NCI-H2171 (cell line): ENCODE measurements around the gene SNUPN.
"Not testable (repeated sequence)": the region's sequence is repeated elsewhere in the genome, so short reads cannot be mapped to it uniquely, and the experiment has no call there.

Experiments used
- DNase-seq: peaks from one replicate; lab custom pipeline; 2025; lab: John Stamatoyannopoulos, UW

SNUPN gene

GRCh38 chr15:75637245-75638009, 11.9 kb upstream of the SNUPN start:
- no peak for DNase-seq

GRCh38 chr15:75636026-75636425, 10.5 kb upstream of the SNUPN start:
- no peak for DNase-seq

- not testable (repeated sequence) for DNase-seq
Observed at GRCh38 chr15:75633922-75634321, 8.4 kb upstream of the SNUPN start.

GRCh38 chr15:75631935-75632334, 6.4 kb upstream of the SNUPN start:
- no peak for DNase-seq

- no peak for DNase-seq
Observed at GRCh38 chr15:75622505-75622904, 3.0 kb downstream of the SNUPN start.

- DNase-seq, result no peak
Observed at GRCh38 chr15:75620841-75621391, 4.6 kb downstream of the SNUPN start.

DNA sequence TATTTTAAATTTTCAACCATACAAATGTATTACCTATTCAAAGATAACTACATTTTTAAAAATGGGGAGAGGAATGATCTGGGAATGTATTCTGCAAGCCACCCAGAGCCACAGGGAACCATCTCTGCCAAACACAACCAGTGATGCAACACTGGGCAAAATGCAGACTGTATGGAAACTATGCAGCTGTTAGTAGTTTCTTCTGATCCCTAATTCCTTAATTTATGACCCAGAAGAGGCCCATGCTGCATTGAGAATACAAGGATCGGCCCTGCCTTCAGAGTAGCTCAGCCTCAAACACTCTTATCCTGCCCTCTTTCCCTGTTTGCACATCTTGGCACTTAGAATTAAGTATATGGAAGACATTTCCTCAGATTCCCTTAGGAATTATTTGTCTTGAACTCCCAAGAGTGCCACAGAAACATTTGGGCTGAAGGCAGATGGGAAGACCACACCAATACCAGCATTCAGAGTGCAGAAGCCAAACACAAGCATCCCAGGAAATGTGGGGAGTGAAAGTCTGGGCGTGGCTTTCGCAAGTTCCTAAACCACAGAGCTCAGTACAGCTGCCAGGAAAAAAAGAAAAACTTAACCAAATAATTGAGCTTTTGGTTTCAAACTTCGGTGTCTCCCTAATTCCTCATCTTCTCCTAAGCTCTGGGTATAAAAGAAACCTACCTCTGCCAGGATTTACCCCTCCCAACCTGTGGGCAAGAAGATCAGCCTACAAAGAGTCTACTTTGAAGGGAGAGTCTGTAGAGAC, 5.3 kb downstream of the SNUPN start:
- no peak for DNase-seq

- no peak for DNase-seq
Observed at GRCh38 chr15:75616766-75617165, 8.8 kb downstream of the SNUPN start.

DNA sequence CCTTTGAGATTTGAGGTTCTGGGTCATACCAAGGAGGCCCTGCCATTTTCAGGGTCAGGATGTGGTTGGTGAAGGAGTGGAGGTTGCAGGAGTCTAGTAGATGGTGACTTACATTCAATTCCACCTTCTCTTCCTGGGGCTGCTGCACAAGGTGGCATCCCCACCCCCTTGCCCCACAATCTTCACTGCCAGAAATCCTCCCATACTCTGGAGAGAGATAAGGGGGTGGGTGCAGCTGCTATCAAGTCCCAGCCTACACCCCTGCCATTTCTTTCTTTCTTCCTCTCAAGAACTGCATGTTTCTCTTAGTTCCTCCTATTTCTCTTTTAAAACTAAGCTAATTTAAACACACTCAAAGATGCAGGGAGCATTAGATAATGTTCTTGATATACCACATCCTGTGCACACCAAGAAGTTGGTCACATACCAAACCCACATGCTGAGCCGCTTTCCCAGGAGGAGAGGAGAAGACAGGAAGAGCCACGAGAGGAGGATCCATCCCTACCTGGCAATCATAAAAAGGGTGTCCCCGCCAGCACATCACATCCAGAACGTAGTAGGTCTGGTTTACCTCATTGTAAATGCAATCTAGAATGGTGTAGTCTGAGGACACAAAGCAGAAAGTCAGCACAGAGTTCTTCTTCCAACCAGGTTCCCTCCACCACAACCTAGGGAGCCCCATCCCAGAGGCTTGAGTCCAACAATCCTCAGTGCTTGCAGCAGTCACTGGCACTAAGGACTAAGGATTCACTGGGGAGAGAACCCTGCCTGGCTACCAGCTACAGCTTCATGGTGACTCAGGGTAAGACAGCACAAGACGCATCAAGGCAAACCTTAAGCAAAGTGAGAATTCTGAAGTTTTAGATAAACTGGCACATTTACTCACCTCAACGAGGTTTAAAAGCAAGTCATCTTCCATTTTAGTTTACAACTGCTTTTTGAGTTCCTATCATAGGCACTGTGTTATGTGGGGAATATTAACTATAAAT, 18.5 kb downstream of the SNUPN start:
- DNase-seq, result no peak

GRCh38 chr15:75606026-75606425, 19.5 kb downstream of the SNUPN start:
- no peak for DNase-seq

GRCh38 chr15:75599401-75599800, 26.1 kb downstream of the SNUPN start:
- no peak for DNase-seq

GRCh38 chr15:75598361-75598760, 27.2 kb downstream of the SNUPN start:
- DNase-seq, result no peak

GRCh38 chr15:75597667-75598341, 27.7 kb downstream of the SNUPN start:
- no peak for DNase-seq

DNA sequence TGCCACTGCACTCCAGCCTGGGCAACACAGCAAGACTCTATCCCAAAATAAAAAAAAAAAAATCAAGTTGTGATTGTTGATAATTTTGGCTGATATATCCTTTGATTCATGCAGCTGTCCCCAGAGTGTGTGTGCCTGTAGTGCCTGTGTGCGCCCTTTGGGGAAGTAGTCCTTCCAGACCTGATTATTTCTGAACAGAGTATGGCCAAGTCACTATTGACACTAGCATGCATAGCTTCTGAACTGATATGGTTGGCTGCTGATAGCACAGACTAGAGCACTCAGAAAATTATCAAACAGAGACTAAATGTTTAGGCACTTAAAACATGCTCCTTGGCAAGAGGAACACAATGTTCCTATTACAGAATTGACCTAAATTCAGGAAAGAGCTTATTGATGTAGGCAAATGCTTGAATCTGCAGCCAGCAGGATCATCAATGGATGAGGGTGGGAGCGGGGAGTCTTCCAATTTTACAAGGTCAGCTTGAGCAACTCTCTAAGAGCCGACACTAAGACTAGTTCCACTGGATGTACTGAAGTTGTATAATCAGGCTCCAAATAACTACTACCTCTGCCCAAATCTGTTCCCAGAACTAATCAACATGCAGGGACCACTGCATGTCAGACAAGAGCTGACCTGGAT, 28.7 kb downstream of the SNUPN start:
- DNase-seq, result no peak

GRCh38 chr15:75594276-75594675, 31.2 kb downstream of the SNUPN start:
- DNase-seq, result no peak

DNA sequence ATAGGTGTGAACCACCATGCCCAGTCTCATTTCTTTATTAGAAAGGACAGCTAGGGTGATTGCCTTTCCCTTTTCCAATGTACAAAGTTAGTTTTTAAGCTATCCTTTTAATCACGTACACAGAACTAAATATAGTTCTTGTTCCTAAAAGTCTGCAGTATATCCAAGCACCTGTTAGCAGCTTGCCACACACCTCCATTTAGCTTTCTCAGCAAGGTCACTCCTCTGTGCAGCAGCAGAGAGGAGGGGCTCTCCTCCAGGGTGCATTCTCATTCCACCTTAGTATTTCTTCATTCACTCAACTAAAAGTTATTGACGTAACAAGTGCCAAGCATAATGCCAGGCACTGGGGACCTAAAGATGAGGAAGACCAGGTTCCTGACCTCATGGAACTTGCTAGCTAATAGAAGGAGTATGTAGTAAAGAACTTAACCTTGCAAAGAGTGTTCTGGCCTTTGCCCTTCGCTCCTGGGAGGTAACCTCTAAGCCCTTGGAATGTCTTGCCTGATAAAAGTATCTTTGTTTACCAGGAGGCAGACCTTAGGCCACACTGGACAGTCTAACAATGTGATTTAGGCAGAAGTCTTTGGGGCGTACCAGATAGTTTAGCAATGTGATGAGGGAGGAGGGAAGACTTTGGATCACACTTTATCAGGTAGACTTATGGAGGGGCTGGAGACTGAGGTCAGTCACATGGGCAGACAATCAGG, 33.7 kb downstream of the SNUPN start:
- DNase-seq, result no peak

GRCh38 chr15:75590239-75590638, 35.3 kb downstream of the SNUPN start:
- no peak for DNase-seq

DNA sequence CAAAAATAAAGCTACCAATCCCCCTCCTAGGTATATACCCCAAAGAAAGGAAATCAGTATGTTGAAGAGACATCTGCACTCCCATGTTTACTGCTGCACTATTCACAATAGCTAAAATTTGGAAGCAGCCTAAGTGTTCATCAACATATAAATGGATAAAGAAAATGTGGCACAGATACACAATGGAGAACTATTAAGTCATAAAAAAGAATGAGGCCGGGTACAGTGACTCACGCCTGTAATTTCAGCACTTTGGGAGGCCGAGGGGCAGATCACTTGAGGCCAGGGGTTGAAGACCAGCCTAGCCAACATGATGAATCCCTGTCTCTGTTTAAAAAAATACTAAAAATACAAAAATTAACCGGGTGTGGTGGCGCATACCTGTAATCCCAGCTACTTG, 36.5 kb downstream of the SNUPN start:
- no peak for DNase-seq

DNA sequence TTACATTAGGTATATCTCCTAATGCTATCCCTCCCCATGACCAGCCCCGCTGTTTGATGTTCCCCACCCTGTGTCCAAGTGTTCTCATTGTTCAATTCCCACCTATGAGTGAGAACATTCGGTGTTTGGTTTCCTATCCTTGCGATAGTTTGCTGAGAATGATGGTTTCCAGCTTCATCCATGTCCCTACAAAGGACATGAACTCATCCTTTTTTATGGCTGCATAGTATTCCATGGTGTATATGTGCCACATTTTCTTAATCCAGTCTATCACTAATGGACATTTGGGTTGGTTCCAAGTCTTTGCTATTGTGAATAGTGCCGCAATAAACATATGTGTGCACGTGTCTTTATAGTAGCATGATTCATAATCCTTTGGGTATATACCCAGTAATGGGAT, 39.1 kb downstream of the SNUPN start:
- DNase-seq, result not testable (repeated sequence)

GRCh38 chr15:75584121-75584520, 41.4 kb downstream of the SNUPN start:
- no peak for DNase-seq
